Type B pancreatic cell (in vitro differentiated cells): ENCODE measurements around the gene OR52I2. TPM values are rescaled to one million over a fixed set of nuclear protein-coding genes. Genes with fewer than 3 reads are reported as not detected.

Source experiments
- DNase-seq: peaks from one replicate; pipeline ENCODE4 v3.0.0; 2021; ENCODE audit warnings: mixed read lengths; ENCODE audit not compliant: unreplicated experiment; ENCODE audit errors: extremely low spot score
- H3K27ac Mint-ChIP-seq: 2 replicates; pipeline ENCODE4 v1.8.0; 2021; ENCODE audit warnings: mild to moderate bottlenecking, mixed read lengths
- H3K27me3 Mint-ChIP-seq: 2 replicates; pipeline ENCODE4 v1.8.0; 2021; ENCODE audit warnings: mixed read lengths
- H3K36me3 Mint-ChIP-seq: 2 replicates; pipeline ENCODE4 v1.8.0; 2021; ENCODE audit warnings: mixed read lengths
- H3K4me1 Mint-ChIP-seq: one replicate; pipeline ENCODE4 v1.8.0; 2021; ENCODE audit warnings: mixed read lengths; ENCODE audit not compliant: unreplicated experiment
- H3K4me3 Mint-ChIP-seq: 2 replicates; pipeline ENCODE4 v1.8.0; 2021; ENCODE audit warnings: mild to moderate bottlenecking, mixed read lengths
- H3K9me3 Mint-ChIP-seq: 2 replicates; pipeline ENCODE4 v1.8.0; 2021; ENCODE audit warnings: mixed read lengths
- CTCF ChIP-seq: fragments of 200-600 bp; sonication (generic); conservative IDR thresholded peaks from 2 replicates; pipeline ENCODE4 v1.5.0; 2021; ENCODE audit warnings: antibody characterized with exemption, mild to moderate bottlenecking
- total RNA-seq: library from RNA; stranded (reverse); gene quantifications from 2 replicates; pipeline ENCODE4 v1.2.1, GENCODE V29; 2021; ENCODE audit warnings: low replicate concordance

The OR52I2 gene
- total RNA-seq, 1 donor from 2014 or later: not detected

- TF ChIP-seq CTCF: no peak
- Mint-ChIP-seq H3K4me3 (no peak overlapping the region), H3K27ac (no peak overlapping the region), H3K4me1 (no peaks in the 10 kb centered on the region), H3K27me3 (peaks cover 5% of the 10 kb centered on the region), H3K9me3 (no peaks in the 10 kb centered on the region), H3K36me3 (no peaks in the 10 kb centered on the region)
- no peak for DNase-seq
Measured at GRCh38 chr11:4641501-4641900, 60.0 kb downstream of the OR52I2 start.

GRCh38 chr11:4642043-4642442, 60.5 kb downstream of the OR52I2 start:
- no peaks in the 10 kb centered on the region for H3K4me1 Mint-ChIP-seq
- no peak for TF ChIP-seq CTCF
- H3K27ac Mint-ChIP-seq: no peak overlapping the region
- H3K4me3 Mint-ChIP-seq: no peak overlapping the region
- DNase-seq: no peak
- no peaks in the 10 kb centered on the region for H3K9me3 Mint-ChIP-seq
- H3K27me3 Mint-ChIP-seq: peaks cover 5% of the 10 kb centered on the region
- H3K36me3 Mint-ChIP-seq: no peaks in the 10 kb centered on the region

Other genes starting within 250 kb of the OR52I2 start
- not detected in 2 replicates for gene OR52B4, start 213.4 kb upstream of the OR52I2 start, total RNA-seq
- 18.4 and 31.1 TPM in 2 replicates for gene TRIM21, start 188.0 kb upstream of the OR52I2 start, total RNA-seq
- not detected in 2 replicates for gene OR52K2, start 132.4 kb upstream of the OR52I2 start, total RNA-seq
- gene OR52K1, start 99.1 kb upstream of the OR52I2 start, total RNA-seq: not detected in 2 replicates
- not detected in 2 replicates for gene OR52M1, start 36.6 kb upstream of the OR52I2 start, total RNA-seq
- not detected in 2 replicates for gene OR52I1, start 12.3 kb downstream of the OR52I2 start, total RNA-seq
- 13.9 and 14.5 TPM in 2 replicates for gene TRIM68, start 26.5 kb downstream of the OR52I2 start, total RNA-seq
- not detected in 2 replicates for gene OR51D1, start 55.7 kb downstream of the OR52I2 start, total RNA-seq
- 0.48 and 0.51 TPM in 2 replicates for gene OR51E1, start 62.2 kb downstream of the OR52I2 start, total RNA-seq
- 0.58 TPM in 1 of 2 replicates, not detected in the other for gene OR51E2, start 116.1 kb downstream of the OR52I2 start, total RNA-seq
- gene MMP26, start 123.0 kb downstream of the OR52I2 start, total RNA-seq: not detected in 2 replicates
- gene OR51F1, start 188.2 kb downstream of the OR52I2 start, total RNA-seq: not detected in 2 replicates
- not detected in 2 replicates for gene OR52R1, start 222.6 kb downstream of the OR52I2 start, total RNA-seq
- gene OR51F2, start 239.6 kb downstream of the OR52I2 start, total RNA-seq: not detected in 2 replicates